Activated CD4-positive, alpha-beta T cell treated with anti-CD3 and anti-CD28 coated beads for 48 hours (primary cell): ENCODE measurements around the gene USP32.
"Not testable (repeated sequence)": the region's sequence is repeated elsewhere in the genome, so short reads cannot be mapped to it uniquely, and the experiment has no call there.

Source experiments
- DNase-seq: peaks from one replicate; pipeline ENCODE4 v3.0.0-alpha.2; 2020

Gene USP32

DNA sequence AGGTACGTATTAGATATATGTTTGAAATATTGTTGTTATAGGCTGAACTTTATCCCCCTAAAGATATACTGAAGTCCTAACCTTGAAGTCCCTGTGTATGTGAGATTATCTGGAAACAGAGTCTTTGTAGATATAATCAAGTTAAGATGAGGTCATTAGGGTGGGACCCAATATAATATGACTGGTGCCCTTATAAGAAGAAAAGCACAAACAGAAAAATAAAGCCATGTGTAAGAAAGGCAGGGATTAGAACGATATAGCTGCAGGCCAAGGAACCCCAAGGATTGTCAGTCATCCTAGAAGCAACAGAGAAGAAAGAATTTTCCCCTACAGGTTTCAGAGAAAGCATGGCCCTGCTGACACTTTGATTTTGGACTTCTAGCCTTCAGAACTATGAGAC is 95.8 kb downstream of the USP32 start:
- no peak for DNase-seq

DNA sequence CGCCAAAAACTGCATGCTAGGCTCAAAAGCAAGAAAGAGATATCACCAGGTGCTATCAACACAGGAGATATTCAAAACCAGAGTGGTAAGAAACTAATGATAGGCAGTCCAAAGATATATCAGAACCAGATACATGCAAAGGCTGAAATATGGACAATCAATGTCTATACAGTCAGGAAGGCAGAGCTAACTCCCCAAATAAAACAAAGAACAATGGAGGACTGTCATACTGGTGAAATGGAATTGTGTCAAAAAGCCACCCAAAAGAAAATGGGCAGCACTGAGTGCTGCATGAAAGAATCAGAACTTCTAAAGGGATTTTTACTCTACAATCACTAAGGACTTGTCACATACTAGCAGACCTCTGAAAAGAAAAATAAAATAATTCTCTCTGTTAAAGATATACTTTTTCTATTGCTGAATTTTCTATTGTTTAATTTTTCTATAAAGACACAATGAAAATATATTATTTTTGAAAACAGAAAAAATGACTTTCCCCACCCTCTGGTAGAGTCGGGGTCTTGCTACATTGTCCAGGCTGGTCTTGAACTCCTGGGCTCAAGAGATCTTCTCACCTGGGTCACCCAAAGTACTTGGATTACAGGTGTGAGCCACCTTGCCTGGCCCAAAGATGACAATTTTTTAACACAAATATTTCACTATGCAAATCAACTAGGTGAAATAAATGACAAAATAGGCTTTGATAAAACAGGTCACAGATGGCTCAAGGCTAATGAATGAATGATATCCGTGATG is 98.2 kb downstream of the USP32 start:
- DNase-seq: no peak

DNA sequence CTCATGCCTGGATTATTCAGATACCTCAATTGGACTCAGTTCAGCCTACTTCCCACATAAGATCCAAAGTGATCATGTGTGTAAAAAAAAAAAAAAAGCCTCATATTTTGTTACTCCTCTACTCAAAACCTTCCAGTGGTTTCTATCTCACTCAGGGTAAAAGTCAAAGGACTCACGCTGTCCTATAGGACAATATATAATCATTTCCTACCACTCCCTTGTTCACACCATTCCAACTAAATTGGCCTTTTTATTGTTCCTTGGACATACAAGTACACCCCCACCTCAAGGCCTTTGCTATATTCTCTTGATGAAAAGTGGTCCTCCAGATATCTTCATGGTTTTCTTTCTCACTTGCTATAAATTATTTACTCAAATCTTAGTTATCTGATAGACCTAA is 99.2 kb downstream of the USP32 start:
- DNase-seq: no peak

DNA sequence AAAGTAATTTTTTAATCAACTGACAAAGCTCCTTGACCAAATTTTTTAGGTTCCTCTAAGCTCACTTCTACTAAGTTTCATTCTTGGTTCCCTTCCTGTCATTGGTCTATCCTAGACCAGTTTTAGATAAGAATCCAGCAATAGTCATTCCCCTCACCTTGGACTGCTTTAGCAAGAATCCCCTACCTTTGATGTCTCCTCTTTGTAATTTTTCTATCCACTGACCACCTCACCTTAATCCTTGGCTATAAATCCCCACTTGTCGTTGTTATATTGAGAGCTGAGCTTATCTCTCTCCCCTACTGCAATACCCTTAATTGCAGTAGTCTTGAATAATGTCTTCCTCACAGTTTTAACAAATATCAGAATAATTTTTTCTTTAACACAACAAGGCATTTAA is 107.2 kb downstream of the USP32 start:
- no peak for DNase-seq

DNA sequence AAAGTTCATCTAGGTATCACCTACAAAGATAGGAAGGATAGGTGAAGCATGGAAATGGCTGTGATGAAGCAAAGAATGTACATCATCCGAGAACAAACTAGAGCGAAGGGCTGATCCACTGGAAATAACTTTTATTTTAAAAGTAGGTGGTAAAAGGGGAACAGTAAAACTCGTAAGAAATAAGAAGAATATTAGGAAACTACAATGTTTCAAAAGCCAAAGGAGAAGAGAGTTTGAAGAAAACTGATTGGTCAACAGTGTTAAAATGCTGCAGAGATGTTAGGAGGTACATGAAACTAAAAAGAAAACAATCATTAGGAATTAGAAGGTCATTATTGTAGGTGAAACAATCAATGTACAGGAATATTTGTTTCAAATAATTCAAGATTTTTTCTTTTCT is 108.1 kb downstream of the USP32 start:
- no peak for DNase-seq

DNA sequence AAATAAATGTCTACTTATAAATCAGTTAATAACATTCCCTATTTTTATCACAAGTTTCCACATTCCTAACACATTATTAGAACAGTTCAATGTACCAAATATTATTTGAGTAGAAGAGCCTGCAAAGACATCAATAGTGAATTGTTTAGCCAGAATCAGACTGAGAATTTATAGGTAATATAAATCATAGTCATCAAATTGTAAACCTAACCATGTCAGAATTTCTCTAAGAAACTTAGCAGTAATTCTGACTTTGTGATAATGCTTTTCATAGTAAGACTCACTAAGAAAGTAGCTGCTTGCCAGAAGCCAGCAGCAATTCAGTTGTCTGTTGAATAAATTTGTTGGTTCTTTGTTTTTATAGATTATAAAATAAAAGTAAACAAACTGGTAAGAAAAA is 111.3 kb downstream of the USP32 start:
- DNase-seq: no peak

DNA sequence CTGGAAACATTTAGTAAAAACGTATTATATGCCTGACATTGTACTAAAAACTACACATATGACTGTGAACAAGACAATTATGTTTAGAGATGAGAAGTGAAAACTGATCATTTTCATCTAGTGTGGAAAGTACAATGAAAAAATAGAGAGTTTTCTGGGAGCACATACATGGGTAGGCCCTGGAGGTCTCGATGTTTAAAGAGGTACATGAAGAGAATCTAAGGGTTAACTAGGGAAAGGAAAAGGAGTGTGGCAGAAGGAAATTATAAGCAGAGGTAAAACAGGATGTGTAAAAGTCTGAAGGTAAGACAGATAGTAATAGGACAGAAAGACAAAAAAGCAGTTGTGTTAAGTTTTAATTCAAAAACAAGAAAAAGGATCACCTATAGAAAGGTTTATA is 113.7 kb downstream of the USP32 start:
- no peak for DNase-seq

DNA sequence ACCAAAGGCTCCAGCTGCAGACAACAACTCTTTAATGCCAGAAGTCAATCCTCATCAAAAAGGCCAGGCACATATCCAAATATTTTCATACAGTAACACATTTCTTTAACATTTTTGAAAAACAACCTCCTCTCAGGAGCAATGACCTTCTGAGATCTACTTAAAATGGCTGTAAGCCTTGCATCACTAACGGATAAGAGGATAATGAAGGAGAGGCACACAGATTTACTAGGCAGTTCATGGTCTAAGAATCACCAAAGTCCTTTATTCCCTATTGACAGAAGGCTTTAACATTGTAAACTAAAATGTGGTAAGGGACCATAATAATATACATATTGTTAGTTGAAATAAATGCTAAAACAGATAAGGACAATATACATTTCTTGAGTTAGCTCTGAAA is 114.7 kb downstream of the USP32 start:
- DNase-seq: no peak

DNA sequence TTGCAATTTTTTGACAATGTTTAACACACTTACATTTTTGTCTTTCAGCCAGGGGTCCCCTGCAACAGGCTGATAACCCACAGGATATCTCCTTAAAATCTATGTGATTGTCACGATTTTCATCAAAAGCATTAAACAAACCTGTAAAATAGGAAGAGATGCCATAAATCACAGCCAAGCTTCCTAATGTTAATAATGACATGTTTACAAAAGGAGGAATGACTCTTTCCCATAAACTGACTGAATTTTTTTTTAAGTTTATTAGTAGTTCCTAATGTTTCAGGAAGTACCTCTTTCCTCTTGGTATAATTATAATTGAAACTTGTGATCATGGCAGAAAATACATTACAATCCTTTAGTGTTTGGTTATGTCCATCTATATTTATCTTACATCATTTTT is 122.5 kb downstream of the USP32 start:
- DNase-seq: no peak

DNA sequence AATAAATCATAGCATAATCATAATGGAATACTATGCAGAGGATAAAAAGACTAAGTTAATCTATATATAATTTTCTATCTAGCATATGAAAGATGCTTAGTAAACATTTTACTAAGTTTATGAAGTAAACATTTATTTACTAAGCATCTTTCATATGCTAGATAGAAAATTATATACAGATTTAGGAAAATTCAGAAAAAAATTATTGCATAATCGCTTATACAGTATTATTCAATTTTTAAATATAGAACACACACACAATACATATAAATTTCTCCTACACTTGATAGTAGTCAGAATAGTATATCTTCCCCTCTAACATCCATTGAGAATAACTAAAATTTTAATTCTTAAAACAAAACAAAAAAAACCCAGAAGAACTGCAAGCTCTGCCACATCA is 131.4 kb downstream of the USP32 start:
- no peak for DNase-seq

DNA sequence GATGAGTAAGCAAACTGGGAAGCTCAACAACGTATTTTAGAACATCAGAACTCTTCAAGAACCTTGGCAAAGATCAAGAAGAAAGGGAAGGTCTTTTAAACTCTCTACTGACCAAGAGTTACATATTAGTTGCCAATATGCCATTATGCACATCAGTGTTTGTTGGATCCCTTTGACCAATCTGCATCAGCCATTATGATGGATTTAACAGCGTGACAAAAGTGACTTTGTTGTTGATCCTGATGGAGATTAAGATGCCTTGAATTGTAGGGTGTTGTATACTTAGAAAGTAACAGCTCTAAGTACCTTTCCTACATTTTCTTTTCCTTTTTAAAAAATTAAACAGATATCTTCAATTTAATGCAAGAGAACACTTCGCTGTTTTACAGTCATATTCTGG is 133.6 kb downstream of the USP32 start:
- DNase-seq: no peak

DNA sequence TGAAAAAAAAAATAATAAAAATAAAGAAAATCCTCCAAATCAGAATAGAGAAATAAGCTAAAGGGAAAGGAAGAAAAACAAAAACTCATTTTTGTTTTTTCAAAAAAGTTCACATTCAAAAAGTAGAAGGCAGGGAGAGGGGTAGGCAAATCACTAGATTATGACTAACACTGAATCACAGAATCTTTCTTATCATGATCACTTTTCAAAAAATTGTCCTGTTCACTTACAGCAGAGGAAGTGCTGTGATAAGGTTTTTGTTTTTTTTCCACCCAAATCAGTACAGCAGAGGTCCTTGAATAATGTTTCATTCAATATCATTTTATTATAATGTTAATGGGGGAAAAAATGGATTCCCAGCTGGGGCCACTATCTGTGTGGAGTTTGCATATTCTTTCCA is 135.8 kb downstream of the USP32 start:
- no peak for DNase-seq

DNA sequence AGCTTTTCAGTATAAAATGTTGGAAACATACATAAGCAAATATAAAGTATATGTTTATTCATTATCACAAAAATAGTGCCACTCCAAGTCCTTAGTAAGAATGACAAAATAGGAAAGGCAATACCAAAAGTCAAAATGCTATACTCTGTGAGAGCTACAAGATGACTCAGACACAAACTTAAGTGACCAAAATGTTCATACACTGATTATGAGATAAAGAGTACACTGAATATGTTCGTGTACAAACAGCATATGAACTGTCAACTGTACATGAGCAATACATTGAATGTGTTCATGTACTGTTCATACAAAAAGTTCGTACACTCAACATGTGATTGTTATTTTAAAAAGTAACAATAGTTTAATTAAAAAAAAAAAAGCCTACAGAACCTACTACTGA is 138.9 kb downstream of the USP32 start:
- no peak for DNase-seq

DNA sequence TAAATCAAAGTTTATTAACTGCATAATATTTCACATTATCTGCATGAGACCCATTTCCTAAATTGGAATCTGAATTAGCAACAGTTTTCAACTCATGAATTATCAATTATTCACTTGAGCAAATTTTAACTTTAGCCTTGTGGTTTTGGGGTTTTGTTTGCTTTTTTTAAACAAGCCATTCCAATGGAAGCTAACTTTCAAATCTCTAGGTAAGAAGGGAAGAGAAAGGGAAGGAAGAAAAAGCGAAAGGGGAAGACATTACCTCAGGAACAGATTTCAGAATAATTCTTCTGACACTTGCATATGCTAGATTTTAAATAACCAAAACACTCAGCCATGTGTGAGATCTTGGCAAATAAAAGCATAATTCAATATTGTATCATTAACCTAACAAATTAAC is 139.5 kb downstream of the USP32 start:
- DNase-seq: no peak

DNA sequence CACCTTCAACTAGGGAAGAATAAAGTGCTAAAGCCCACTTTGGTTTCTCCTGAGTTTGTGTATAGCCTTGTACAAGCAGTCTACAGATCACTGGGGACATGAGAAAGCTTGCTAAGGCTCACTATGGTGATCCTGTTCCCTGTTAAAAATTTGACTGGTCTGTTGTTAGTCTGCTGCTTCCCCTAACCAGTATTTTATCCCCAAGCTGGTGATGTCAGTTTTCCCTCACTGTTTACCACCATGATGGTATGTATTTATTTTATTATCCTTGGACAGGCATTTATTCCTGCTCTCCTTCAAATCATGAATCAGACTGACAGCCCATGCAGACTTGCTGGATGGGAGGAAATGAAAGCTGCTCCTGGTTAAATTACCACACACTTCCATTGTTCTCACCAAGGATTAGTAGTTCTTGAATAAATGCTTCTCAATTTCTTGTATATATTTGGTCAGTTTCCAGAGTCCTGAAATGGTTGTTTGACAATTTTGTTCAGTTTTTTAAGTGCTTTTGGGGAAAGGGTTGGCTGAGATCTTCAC is 142.6 kb downstream of the USP32 start:
- DNase-seq: no peak

DNA sequence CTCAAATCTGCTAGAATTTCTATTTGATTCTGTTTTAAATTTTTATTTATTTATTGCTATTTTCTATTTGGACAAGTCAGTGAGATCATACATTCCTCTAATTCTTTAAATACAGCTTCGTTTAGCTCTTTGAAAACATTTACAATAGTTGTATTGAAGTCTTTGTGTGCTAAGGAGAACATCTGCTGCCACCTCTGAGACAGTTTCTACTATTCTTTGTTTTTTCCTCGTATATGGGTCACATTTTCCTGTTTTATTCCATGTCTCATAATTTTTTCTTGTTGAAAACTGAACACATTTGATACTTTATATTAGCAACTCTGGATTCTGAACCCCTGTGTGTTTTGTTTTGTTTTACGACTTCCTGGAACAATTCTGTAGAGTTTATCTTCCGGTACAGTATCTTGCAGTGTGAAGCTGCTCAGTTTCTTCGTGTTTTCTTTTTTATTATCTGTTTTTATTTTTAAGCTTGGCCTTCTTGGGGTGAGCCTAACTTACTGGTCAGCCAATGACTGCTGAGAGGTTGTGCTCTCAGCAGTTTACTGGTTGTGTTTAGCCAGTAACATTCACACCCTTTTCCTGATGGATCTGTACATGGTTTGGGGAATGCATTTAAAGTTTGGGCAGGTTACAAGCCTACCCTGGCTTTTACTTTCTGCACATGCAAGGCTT is 143.2 kb downstream of the USP32 start:
- DNase-seq: no peak

DNA sequence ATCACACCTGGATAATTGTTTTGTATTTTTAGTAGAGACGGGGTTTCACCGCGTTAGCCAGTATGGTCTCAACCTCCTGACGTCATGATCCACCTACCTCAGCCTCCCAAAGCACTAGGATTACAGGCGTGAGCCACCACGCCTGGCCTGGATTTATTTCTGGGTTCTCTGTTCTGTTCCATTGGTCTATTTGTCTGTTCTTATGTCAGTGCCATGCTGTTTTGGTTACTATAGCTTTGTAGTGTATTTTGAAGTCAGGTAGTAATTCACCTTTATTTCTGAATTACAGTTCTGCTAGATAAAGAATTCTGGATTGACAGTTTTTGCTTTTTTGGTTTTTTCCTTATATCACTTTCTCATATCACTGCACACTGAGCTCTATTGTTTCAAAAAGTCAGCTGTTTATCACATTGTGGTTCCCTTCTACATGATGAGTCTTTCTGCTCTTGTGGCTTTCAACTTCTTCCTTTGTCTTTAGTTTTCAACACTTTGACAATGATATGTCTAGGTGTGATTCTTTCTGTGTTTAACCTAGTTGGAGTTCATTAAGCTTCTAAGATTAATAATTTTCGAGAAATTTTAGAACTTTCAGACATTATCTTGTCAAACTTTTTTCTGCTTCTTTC is 144.0 kb downstream of the USP32 start:
- no peak for DNase-seq

DNA sequence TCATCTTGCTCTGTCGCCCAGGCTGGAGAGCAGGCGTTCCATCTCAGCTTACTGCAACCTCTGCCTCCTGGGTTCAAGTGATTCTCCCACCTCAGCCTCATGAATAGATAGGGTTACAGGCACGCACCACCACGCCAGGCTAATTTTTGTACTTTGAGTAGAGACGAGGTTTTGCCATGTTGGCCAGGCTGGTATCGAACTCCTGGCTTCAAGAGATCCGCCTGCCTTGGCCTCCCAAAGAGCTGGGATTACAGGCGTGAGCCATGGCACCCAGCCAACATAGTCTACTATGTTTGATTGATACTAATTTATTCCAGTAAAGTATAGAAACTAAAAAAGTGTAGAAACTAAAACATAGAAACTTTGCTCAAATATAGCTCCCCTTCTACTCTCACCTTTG is 147.3 kb downstream of the USP32 start:
- no peak for DNase-seq

DNA sequence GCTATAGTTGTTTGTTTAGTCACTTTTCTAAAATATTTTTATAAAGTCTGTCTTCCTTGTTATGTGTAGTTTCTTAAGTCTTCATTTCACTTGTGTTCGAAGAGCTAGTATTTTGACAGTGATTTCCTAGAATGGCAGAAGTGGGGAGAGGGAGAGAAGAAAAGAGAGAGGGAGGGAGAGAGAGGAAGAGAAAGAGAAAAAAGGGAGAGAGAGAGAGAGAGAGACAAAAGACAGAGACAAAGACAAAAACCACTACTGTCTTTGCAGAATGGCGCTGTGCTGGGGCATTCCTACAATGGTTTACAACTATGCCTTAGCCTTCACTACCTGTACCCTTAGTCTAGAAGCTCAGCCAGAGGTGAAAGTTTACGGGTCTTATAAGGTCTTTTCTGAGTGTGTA is 151.6 kb downstream of the USP32 start:
- DNase-seq: no peak

DNA sequence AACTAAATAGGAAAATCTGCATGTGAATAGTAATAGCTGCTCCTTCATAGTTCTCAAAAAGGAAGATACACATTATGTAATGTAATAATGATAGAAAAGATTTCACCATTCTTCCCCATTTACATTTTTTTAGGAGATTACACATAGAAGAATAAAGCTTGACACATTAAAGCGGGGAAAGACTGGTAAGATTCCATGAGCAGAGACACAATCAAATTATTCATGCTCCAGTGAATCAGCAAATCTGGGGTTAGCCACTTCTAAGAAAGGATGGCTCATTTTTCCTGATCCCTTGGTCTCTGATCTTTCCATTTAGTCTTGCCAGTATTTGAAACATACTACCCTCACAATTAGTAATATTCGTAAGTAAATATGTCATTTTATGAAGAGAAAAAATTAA is 160.2 kb downstream of the USP32 start:
- DNase-seq: no peak

DNA sequence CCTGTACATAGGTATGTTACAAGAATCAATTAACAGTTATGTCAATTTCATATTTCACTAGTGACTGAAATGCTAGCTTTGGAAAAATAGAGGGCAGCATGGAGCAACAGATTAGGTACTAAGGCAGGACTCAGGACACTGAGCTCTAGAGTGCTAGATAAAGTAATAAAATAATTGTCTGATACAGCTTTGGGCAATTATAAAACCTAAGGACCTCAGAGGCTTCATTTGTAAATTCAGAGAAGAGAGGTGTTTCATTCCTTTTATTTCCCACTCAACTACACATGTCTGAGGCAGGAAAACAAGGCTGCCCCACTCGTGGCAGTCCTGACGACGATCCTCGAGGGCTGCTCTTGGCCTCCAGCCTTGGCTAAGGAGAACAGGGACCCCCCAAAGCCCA is 160.7 kb downstream of the USP32 start:
- DNase-seq: no peak

DNA sequence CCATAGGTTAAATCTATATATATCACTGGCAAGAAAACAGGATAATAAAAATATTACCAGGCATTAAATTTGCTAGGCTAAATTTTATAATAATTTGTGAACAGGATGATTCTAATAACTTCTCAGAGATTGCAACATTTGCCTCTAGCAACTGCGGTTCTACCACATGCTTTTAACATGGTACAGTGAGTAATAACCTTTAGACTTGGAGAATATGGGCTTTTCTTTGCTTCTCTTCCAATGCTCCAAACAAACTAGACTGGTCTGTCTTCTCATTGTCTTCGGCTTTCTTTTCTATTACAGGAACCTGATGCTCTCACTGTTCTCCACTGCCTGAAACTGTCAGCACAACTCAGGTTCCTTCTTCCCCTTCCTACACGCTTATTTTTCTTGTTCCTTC is 161.6 kb downstream of the USP32 start:
- no peak for DNase-seq

DNA sequence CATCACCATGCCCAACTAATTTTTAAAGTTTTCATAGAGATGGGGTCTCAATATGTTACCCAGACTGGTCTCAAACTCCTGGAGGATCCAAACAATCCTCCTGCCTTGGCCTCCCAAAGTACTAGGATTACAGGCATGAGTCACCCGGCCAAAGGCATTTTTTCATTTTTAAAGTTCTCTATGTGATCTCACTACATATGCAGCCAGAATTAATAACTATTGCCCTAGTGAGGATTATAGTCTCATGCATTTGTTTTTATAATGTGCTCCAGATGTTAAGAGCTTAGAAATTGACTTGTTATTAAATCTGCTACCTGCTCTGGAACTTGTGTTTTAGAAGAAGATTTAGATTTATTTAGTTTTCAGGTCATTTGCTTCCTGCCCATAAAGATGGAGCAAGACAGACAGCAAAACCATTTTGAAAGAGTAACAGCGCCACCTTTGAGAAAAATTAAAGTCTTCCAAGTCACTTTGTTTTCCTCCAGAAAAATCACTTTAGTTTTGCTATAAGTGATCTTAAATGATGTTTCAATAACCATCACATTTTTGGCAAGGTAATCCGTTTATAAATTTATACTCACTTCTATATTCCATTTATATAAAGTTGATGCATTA is 162.6 kb downstream of the USP32 start:
- DNase-seq: no peak

DNA sequence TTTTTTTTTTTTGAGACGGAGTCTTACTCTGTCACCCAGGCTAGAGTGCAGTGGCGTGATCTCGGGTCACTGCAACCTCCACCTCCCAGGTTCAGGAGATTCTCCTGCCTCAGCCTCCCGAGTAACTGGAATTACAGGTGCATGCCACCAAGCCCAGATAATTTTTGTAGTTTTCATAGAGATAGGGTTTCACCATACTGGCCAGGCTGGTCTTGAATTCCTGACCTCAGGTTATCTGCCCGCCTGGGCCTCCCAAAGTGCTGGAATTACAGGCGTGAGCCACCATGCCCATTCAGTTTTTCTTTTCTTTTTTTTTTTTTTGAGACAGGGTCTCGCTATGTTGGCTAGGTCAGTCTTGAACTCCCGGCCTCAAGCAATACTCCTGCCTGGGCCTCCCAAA is 164.7 kb downstream of the USP32 start:
- not testable (repeated sequence) for DNase-seq
